Measurements from ENCODE around the gene CNIH3.

Gene CNIH3

DNA sequence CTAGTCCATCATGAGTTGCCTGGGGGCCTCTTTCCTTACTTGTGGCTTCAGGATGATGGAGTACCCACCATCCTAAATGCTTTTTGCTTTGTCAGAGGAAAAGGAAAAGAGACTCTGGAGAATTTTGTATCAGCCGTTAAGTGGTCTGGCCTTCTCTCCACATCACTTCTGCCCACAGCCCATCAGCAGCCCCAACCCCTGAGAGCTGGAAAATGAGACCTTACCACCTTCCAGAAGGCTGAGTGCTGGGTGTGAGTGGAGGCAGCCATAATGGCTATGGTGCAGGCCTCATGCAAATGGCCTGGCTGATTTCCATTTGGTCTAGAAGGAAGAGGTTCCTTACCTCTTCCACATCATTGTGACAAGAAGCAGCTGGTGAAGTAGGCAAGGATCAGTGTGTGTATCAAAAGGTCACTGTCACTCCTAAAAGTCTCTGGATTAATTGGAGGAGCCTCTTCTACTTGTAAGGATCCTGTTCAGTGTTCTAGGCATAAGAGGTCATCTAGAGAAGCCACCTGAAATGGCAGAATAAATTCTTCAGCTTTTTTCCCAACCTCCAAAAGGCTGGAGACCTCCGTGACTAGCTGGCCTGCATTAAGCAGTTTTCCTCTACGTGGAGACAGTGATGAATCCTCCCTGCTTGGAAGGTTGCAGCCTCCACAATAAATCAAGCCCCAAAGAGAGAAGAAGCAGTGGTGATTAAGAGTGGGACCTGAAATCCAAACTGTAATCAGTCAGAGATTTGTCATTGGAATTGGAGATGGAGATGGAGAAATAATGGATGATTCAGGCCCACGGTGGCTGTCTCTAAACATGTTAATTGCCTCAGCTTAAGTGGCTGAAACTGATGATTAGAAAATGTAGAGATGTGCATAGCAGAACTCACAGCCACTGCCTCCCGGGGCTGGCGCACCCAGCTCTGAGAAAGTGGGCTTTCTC, 111.5 kb downstream of the CNIH3 start:
- TF ChIP-seq GLIS3 (CRISPR knock-in tag; IDR thresholded peaks at IDR 0.05) (no peak), CSRNP3 (CRISPR knock-in tag; IDR thresholded peaks at IDR 0.05) (no peak), ISL1 (CRISPR knock-in tag; IDR thresholded peaks at IDR 0.05) (no peak), CREB5 (CRISPR knock-in tag; IDR thresholded peaks at IDR 0.05; ENCODE audit: low read depth) (no peak)
- TF ChIP-seq, protein P1, sequence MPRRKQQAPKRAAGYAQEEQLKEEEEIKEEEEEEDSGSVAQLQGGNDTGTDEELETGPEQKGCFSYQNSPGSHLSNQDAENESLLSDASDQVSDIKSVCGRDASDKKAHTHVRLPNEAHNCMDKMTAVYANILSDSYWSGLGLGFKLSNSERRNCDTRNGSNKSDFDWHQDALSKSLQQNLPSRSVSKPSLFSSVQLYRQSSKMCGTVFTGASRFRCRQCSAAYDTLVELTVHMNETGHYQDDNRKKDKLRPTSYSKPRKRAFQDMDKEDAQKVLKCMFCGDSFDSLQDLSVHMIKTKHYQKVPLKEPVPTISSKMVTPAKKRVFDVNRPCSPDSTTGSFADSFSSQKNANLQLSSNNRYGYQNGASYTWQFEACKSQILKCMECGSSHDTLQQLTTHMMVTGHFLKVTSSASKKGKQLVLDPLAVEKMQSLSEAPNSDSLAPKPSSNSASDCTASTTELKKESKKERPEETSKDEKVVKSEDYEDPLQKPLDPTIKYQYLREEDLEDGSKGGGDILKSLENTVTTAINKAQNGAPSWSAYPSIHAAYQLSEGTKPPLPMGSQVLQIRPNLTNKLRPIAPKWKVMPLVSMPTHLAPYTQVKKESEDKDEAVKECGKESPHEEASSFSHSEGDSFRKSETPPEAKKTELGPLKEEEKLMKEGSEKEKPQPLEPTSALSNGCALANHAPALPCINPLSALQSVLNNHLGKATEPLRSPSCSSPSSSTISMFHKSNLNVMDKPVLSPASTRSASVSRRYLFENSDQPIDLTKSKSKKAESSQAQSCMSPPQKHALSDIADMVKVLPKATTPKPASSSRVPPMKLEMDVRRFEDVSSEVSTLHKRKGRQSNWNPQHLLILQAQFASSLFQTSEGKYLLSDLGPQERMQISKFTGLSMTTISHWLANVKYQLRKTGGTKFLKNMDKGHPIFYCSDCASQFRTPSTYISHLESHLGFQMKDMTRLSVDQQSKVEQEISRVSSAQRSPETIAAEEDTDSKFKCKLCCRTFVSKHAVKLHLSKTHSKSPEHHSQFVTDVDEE (CRISPR knock-in tag; IDR thresholded peaks at IDR 0.05): no peak
- no peak for ATAC-seq

DNA sequence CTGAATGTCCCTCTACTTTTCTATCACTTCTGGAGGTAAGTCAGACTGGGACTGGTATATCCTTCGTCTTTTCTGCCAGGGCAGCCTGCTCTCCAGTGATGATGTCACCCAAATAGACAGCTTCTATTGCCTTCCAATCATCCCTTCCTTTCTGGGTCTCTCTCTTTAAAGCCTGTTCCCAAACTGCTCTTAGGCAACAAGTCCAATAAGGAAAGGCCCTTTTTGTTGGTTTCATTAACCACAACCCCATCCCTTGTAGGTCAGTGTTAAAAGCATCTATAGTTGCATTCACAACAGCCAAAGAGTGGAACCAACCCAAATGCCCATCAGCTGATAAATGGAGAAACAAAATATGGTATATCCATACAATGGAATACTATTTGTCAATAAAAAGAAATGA, 114.4 kb downstream of the CNIH3 start:
- ATAC-seq: no peak
- TF ChIP-seq, protein P2, sequence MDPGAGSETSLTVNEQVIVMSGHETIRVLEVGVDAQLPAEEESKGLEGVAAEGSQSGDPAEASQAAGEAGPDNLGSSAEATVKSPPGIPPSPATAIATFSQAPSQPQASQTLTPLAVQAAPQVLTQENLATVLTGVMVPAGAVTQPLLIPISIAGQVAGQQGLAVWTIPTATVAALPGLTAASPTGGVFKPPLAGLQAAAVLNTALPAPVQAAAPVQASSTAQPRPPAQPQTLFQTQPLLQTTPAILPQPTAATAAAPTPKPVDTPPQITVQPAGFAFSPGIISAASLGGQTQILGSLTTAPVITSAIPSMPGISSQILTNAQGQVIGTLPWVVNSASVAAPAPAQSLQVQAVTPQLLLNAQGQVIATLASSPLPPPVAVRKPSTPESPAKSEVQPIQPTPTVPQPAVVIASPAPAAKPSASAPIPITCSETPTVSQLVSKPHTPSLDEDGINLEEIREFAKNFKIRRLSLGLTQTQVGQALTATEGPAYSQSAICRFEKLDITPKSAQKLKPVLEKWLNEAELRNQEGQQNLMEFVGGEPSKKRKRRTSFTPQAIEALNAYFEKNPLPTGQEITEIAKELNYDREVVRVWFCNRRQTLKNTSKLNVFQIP (CRISPR knock-in tag; IDR thresholded peaks at IDR 0.05; ENCODE audit: borderline replicate concordance, low read depth): no peak
- no peak for TF ChIP-seq ZNF70 (CRISPR knock-in tag; IDR thresholded peaks at IDR 0.05)
- TF ChIP-seq PATZ1 (CRISPR knock-in tag; IDR thresholded peaks at IDR 0.05; ENCODE audit: borderline replicate concordance): no peak
- no peak for TF ChIP-seq SNAI2 (CRISPR knock-in tag; IDR thresholded peaks at IDR 0.05)
- no peak for TF ChIP-seq BACH2 (CRISPR knock-in tag; IDR thresholded peaks at IDR 0.05; ENCODE audit: borderline replicate concordance)
- TF ChIP-seq CSDC2 (CRISPR knock-in tag; IDR thresholded peaks at IDR 0.05): no peak
- TF ChIP-seq ZNF565 (CRISPR knock-in tag; conservative IDR thresholded peaks at IDR 0.05; ENCODE audit: low read depth): no peak
- TF ChIP-seq ESRRG (CRISPR knock-in tag; IDR thresholded peaks at IDR 0.05): no peak
- TF ChIP-seq PPARA (CRISPR knock-in tag; IDR thresholded peaks at IDR 0.05; ENCODE audit: borderline replicate concordance): no peak
- TF ChIP-seq CREB5 (CRISPR knock-in tag; IDR thresholded peaks at IDR 0.05; ENCODE audit: low read depth): no peak
- no peak for TF ChIP-seq CSRNP3 (CRISPR knock-in tag; IDR thresholded peaks at IDR 0.05)
- no peak for TF ChIP-seq ISL1 (CRISPR knock-in tag; IDR thresholded peaks at IDR 0.05)
- no peak for TF ChIP-seq ZFP3 (CRISPR knock-in tag; IDR thresholded peaks at IDR 0.05)
- no peak for TF ChIP-seq ZFP30 (CRISPR knock-in tag; IDR thresholded peaks at IDR 0.05)
- no peak for TF ChIP-seq RARB (CRISPR knock-in tag; IDR thresholded peaks at IDR 0.05)
- no peak for TF ChIP-seq ZNF8 (CRISPR knock-in tag; IDR thresholded peaks at IDR 0.05)

All from SK-N-SH treated with all-trans-retinoic acid at 6 μM for 48 hours (cell line).